DMS114 treated with DMSO at 0.1 percent for 48 hours (cell line): ENCODE measurements around the gene MAPK11.

Experiments
- DNase-seq: peaks from one replicate; lab custom pipeline; 2025; ENCODE audit not compliant: unreplicated experiment; lab: John Stamatoyannopoulos, UW

The MAPK11 gene

DNA sequence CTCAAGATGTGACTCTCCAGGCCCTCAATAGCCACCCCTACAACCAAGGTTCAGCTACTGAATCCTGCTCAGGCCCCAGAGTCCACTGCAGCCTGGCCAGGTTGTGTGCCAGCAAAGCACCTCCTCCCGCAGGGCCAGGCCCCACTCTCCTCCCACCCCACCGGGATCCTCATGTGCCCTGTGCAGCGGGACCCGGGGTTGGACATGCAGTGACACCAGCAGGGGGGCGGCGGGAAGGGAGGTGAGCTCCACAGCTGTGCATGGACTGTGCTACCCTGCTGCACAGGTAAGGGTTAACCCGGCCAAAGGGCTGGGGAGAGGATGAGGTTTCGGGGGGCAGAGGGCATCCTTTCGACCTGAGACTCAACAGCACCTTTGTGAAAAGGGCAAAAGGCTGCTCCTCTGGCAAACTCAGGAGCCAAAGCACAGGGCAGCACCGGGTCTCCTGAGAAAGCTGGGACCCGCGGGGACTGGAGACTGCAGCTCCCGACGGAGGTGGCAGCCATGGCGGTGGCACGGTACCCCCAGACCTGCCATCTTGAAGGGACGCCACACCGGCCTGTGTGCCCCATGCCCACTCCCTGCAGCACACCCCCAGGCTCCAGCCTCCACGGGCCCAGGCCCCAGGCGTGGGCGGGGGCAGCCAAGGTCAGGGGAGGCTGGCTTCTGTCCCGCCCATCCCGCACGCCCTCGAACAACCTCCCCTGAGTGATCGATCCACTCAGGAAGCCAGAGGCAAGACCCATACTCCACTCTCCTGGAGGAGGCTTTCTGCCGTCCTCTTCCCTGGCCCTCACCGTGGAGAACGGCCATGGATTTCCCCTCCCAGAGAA lies 26.7 kb upstream of the MAPK11 start:
- no peak for DNase-seq

DNA sequence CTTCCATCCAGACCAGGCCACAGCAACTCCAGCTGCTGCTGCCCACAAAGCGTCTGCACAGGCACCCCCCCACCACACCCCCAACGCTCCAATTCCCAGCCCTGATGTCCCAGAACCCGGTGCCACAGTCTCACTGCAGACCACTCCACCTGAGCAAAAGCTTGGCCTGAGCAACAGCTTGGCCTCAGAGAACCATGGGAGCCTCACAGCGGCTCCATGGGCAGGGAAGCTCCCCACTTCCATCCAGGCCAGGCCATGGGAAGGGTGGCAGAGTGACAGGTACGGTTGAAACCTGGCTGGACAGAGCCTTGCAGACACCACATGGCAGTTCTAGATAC lies 24.1 kb upstream of the MAPK11 start:
- DNase-seq = no peak

DNA sequence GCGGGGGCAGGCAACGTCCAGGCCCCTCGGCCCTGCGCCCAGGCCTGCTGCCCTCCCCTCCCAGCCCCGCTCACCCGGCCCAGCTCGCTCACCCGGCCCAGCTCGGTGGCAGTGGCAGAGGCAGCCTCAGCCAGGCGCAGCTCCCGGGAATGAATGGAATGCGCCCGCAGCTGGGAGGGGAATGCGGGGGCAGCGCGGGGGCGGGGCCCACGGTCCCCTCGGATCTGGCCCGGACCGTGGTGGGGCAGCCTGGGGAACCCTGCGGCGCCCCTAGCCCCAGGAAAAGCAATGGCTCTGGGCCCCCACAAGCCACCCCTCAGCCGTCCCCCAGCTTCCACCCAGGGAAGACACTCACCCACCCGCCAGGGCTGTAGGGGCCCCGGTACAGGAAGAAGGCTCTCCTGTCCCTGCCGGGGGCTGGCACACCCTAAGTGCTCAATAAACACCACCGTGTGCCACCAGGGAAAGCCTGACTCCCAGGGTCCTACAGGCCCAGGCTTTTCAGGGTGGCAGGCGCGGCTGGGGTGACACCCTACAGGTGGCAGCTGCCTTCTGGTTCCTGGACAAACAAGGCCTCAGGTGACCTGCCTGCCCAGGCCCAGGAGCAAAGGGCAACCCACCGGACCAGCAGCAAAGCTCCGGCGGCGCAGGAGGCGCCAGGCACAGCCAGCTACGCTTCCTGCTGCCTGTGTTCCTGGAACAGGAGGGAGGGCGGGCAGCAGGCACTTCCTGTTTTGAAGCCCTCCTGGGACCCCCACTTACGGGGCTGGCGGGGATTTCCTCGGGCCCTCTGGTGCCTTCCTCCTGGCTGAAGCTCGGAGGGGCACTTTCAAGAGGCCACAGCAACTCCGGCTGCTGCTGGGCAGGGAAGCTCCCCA lies 23.5 kb upstream of the MAPK11 start:
- DNase-seq = no peak

- no peak for DNase-seq
Observed at GRCh38 chr22:50292643-50293440, 22.7 kb upstream of the MAPK11 start.

DNA sequence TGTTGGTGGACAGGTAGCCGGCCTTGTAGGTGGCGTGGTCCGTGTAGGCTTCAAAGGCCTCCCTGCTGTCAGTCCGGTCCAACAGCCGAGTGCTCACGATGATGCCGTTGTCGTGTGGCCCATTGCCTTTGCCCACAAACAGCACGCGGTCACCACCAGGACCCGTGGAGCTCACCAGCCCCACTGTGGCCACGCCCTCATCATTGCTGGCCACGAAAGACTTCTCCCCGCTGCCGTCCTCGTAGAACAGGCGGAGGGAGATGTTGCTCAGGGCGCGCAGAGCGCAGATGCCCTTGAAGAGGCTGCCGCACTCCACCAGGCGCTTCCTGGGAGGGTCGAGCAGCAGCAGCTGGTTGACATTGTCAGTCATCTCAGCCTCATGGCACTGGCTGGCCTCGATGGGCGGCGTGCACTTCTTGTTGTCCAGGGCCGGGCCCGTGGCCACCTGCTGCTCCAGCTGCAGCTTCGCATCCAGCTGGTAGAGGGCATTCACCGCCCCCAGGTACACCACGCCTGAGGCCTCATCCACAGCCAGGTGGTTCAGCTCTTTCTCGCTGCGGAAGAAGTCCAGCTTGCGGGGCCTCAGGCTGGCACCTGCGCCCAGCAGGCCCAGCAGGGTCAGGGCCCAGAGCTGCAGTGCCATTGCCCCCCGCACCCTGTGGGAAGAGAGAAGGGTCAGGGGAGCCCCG lies 19.9 kb upstream of the MAPK11 start:
- no peak for DNase-seq

GRCh38 chr22:50289151-50289941 lies 19.2 kb upstream of the MAPK11 start:
- no peak for DNase-seq

GRCh38 chr22:50287731-50288130 lies 17.6 kb upstream of the MAPK11 start:
- DNase-seq = no peak

GRCh38 chr22:50286701-50287318 lies 16.6 kb upstream of the MAPK11 start:
- no peak for DNase-seq

GRCh38 chr22:50286275-50286674 lies 16.1 kb upstream of the MAPK11 start:
- DNase-seq = no peak

GRCh38 chr22:50285568-50286229 lies 15.5 kb upstream of the MAPK11 start:
- DNase-seq = no peak

- no peak for DNase-seq
Observed at GRCh38 chr22:50284479-50284878, 14.3 kb upstream of the MAPK11 start.

- no peak for DNase-seq
Observed at GRCh38 chr22:50283821-50284220, 13.6 kb upstream of the MAPK11 start.

- no peak for DNase-seq
Observed at GRCh38 chr22:50282361-50283155, 12.4 kb upstream of the MAPK11 start.

DNA sequence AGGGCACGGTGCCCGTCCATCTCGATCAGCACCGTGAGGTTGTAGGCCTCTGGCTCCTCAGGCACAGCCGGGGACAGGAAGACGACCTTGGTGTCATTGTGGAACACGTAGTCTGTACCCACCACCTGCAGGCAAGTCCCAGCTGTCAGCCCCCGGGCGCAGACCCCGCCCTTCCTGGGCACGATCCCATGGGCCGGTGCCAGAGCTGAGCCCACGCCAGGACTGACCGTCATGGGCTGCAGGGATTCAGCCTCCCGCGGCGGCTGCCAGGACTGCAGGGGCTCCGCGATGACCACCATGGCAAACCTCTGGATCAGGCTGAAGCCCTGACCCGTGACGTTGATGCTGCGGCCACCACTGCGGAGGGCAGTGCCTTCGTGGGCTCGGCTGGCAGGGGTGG lies 11.8 kb upstream of the MAPK11 start:
- no peak for DNase-seq

- DNase-seq = no peak
Observed at GRCh38 chr22:50281384-50281760, 11.2 kb upstream of the MAPK11 start.

DNA sequence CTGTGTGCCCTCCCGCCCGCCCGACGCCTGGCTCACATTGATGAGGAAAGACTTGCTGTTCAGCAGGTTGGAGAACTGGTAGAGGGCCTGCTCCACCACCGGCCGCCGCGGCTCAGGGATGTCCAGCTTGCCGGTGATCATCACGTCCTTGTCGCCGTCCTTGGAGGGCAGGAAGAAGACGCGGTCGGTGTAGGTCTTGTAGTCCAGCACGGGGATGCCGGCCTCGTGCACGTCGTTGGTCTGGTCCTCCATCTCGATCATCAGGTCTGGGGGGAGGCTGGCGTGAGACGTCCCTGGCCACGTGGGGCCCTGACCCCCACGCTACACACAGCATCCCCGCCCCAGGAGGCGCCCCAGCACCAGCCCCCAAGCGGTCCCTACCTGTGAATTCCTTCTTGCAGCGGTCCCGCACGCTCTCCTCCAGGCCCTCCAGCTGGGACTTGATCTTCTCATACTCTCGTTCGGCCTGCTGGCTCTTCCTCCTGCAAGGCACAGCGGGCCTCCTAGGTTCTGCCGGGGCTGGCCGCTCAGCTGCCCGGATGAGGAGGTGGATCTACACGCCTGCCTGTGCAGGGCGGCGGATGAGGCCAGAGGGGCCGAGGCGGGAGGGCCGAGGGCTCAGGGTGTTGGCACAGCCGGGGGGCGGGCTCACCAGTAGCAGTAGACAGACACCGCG lies 10.7 kb upstream of the MAPK11 start:
- no peak for DNase-seq

DNA sequence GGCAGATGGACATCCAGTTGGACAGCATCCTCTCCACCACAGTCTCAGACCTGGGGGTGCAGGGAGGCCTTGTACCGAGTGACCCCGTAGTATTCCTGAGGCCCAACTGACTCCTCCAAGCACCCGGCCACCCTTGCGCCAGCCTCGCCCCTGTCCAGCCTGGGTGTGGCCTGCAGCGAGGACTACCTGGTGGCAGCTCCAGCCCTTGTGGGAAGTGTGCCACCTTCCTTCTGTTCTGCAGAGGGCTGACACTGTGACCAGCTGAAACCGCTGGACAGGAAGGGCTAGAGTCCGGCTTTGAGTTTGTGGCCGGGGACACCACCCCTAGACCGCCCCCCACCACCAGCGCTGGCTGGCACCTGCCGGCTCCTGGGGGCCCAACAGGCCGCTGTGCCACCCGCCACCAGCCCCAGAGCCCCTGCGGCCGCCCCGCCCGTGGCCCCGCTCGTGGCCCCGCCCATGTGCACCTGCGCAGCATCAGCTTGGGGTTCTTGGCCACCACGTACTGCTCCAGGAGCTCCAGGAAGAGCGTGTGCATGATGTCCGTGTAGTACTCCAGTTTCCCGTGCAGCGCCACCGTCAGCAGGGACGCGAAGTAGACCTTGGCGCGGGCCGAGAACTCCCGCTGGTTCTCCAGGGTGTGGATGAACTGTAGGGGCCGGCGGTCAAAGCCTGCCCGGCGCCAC lies 10.0 kb upstream of the MAPK11 start:
- DNase-seq = no peak
